HCT116 (cell line): ENCODE measurements around the gene PRR16. TPM values are rescaled to one million over a fixed set of nuclear protein-coding genes. Genes with fewer than 3 reads are reported as not detected.

ENCODE experiments used
- ATAC-seq: fragments of 200-7000 bp; cut with Tn5 transposase; 2 replicates; pipeline ENCODE4 v1.9.1; 2020; ENCODE audit warnings: mild to moderate bottlenecking, moderate library complexity
- BruUV-seq: library from RNA; stranded (reverse); fragments of 400-500 nt; replicated peaks from 2 replicates; lab custom pipeline; 2021; lab: Mats Ljungman, UMichigan
- CTCF ChIA-PET: fragments of 300-600 bp; sonication (Branson Sonifier 250); formaldehyde crosslinking; loops from one replicate; lab custom pipeline; 2021; ENCODE audit warnings: antibody characterized with exemption; lab: Charles Lee
- POLR2A ChIA-PET: fragments of 300-600, 350-600 bp; sonication (Branson Sonifier 250); formaldehyde crosslinking; loops from one replicate; lab custom pipeline; 2021; ENCODE audit warnings: antibody characterized with exemption; lab: Charles Lee
- RAD21 ChIA-PET, 2 experiments: fragments of 300-600 bp; sonication (Branson Sonifier 250); formaldehyde crosslinking; loops; one replicate each; lab custom pipeline; 2023; ENCODE audit warnings: low total read pairs in 2 of 2; ENCODE audit not compliant: uncharacterized antibody in 2 of 2, unreplicated experiment in 2 of 2, low non-redundant PET in 1 of 2; lab: Charles Lee
- DNase-seq: peaks from one replicate; pipeline ENCODE4 v3.0.0-alpha.2; 2010; ENCODE audit warnings: low read depth, low spot score
- H2AFZ ChIP-seq: fragments of 200-600 bp; shearing (Covaris generic), sonication (generic); 2 replicates; pipeline ENCODE4 v1.6.1; 2017; ENCODE audit warnings: low read depth, mixed run types, mixed read lengths, antibody characterized with exemption, low read length; ENCODE audit not compliant: poor library complexity, severe bottlenecking
- H3K27ac ChIP-seq: 2 replicates; pipeline ENCODE4 v1.5.1; 2012; ENCODE audit warnings: low read depth, low read length
- H3K27me3 ChIP-seq: fragments of 200-600 bp; sonication (generic); 2 replicates; pipeline ENCODE4 v1.6.1; 2016; ENCODE audit warnings: mixed run types, low read length, mixed read lengths; ENCODE audit not compliant: insufficient read depth
- H3K36me3 ChIP-seq, 2 experiments: fragments of 200-500 bp in 1 of 2; fragments of 200-600 bp in 1 of 2; sonication (Bioruptor generic) in 1 of 2; sonication (generic) in 1 of 2; 2 replicates each; pipeline versions ENCODE4 v1.5.1 to v1.6.1; 2014 to 2016; ENCODE audit warnings: low read length in 2 of 2, inconsistent platforms in 1 of 2, mixed read lengths in 1 of 2, mixed run types in 1 of 2; ENCODE audit not compliant: insufficient read depth in 2 of 2, control insufficient read depth in 1 of 2
- H3K4me1 ChIP-seq, 2 experiments: fragments of 200-600 bp in 1 of 2; sonication (generic) in 1 of 2; 2 replicates each; pipeline versions ENCODE4 v1.5.1 to v1.6.1; 2012 to 2017; ENCODE audit warnings: low read length in 2 of 2, inconsistent platforms in 1 of 2, mild to moderate bottlenecking in 1 of 2, mixed read lengths in 1 of 2, mixed run types in 1 of 2, moderate library complexity in 1 of 2; ENCODE audit not compliant: insufficient read depth in 2 of 2, control insufficient read depth in 1 of 2
- H3K4me2 ChIP-seq: fragments of 200-600 bp; sonication (generic); 2 replicates; pipeline ENCODE4 v1.6.1; 2017; ENCODE audit warnings: mixed run types, low read length, mixed read lengths
- H3K4me3 ChIP-seq, 2 experiments: fragments of 200-600 bp in 1 of 2; sonication (generic) in 1 of 2; replicated peaks in 1 of 2; 2 replicates each; pipeline ENCODE4 v1.5.1; 2011 to 2016; ENCODE audit warnings: low read length in 2 of 2, control low read depth in 1 of 2, low read depth in 1 of 2, mild to moderate bottlenecking in 1 of 2, mixed read lengths in 1 of 2, mixed run types in 1 of 2
- H3K79me2 ChIP-seq: fragments of 200-600 bp; sonication (generic); 2 replicates; pipeline ENCODE4 v1.6.1; 2017; ENCODE audit warnings: mild to moderate bottlenecking, mixed run types, low read length, moderate library complexity, mixed read lengths; ENCODE audit not compliant: insufficient read depth
- H3K9ac ChIP-seq: fragments of 200-600 bp; sonication (generic); 2 replicates; pipeline ENCODE4 v1.6.1; 2016; ENCODE audit warnings: low read length, mixed read lengths
- H3K9me2 ChIP-seq: fragments of 200-600 bp; sonication (generic), shearing (Covaris generic); 2 replicates; pipeline ENCODE4 v1.6.1; 2017; ENCODE audit warnings: mixed run types, mild to moderate bottlenecking, moderate library complexity; ENCODE audit not compliant: insufficient read depth
- H3K9me3 ChIP-seq, 2 experiments: fragments of 200-500 bp in 1 of 2; fragments of 200-600 bp in 1 of 2; sonication (Bioruptor generic) in 1 of 2; sonication (generic) in 1 of 2; 2 replicates each; pipeline ENCODE4 v1.6.1; 2014 to 2017; ENCODE audit warnings: low read length in 2 of 2, mixed read lengths in 2 of 2, inconsistent platforms in 1 of 2, low read depth in 1 of 2, mild to moderate bottlenecking in 1 of 2, mixed run types in 1 of 2, moderate library complexity in 1 of 2; ENCODE audit not compliant: control insufficient read depth in 1 of 2, insufficient read depth in 1 of 2
- H4K20me1 ChIP-seq: fragments of 200-600 bp; sonication (generic), shearing (Covaris generic); 2 replicates; pipeline ENCODE4 v1.6.1; 2017; ENCODE audit warnings: mixed run types, mild to moderate bottlenecking, moderate library complexity; ENCODE audit not compliant: insufficient read depth
- ATF3 ChIP-seq: IDR thresholded peaks from 2 replicates; pipeline ENCODE4 v1.6.1; 2012
- CBX3 ChIP-seq: IDR thresholded peaks from 2 replicates; pipeline ENCODE4 v1.6.1; 2012; ENCODE audit warnings: low read depth
- CEBPB ChIP-seq: IDR thresholded peaks from 2 replicates; pipeline ENCODE4 v1.6.1; 2012; ENCODE audit warnings: low read depth
- ELF1 ChIP-seq: IDR thresholded peaks from 2 replicates; pipeline ENCODE4 v1.6.1; 2012; ENCODE audit warnings: low read depth, borderline replicate concordance
- EZH2phosphoT487 ChIP-seq: fragments of 200-600 bp; IDR thresholded peaks from 2 replicates; pipeline ENCODE4 v1.6.1; 2018; ENCODE audit warnings: antibody characterized with exemption, borderline replicate concordance
- FOSL1 ChIP-seq: IDR thresholded peaks from 2 replicates; pipeline ENCODE4 v1.6.1; 2012; ENCODE audit warnings: low read depth
- JUND ChIP-seq: IDR thresholded peaks from 2 replicates; pipeline ENCODE4 v1.6.1; 2012
- POLR2AphosphoS5 ChIP-seq: IDR thresholded peaks from 2 replicates; pipeline ENCODE4 v1.6.1; 2011; ENCODE audit warnings: mild to moderate bottlenecking, low read depth, low read length, moderate library complexity
- RAD21 ChIP-seq: IDR thresholded peaks from 2 replicates; pipeline ENCODE4 v1.6.1; 2012; ENCODE audit warnings: low read depth, mild to moderate bottlenecking
- SIN3A ChIP-seq: IDR thresholded peaks from 2 replicates; pipeline ENCODE4 v1.6.1; 2012; ENCODE audit warnings: low read depth
- SRF ChIP-seq: IDR thresholded peaks from 2 replicates; pipeline ENCODE4 v1.6.1; 2012; ENCODE audit warnings: low read depth
- YY1 ChIP-seq: IDR thresholded peaks from 2 replicates; pipeline ENCODE4 v1.6.1; 2011; ENCODE audit warnings: low read length, low read depth, moderate library complexity, mild to moderate bottlenecking; ENCODE audit not compliant: insufficient replicate concordance; ENCODE audit errors: extremely low read depth
- ZBTB33 ChIP-seq: IDR thresholded peaks from 2 replicates; pipeline ENCODE4 v1.6.1; 2011; ENCODE audit warnings: mild to moderate bottlenecking, low read length, moderate library complexity; ENCODE audit not compliant: insufficient replicate concordance; ENCODE audit errors: extremely low read depth
- ZFX ChIP-seq: fragments of 450-650 bp; IDR thresholded peaks from 2 replicates; pipeline ENCODE4 v1.6.1; 2017
- ZNF274 ChIP-seq: fragments of 200-500 bp; sonication (Bioruptor generic); IDR thresholded peaks from 2 replicates; pipeline ENCODE4 v1.6.1; 2014; ENCODE audit warnings: mild to moderate bottlenecking, low read depth, low read length, inconsistent platforms
- intact Hi-C: fragments of 100-400 bp; cut with micrococcal nuclease; formaldehyde crosslinking; loops from 2 replicates; pipeline ENCODE4 v1.10.0; 2022
- total RNA-seq: library from RNA; stranded (reverse); gene quantifications from one replicate; pipeline ENCODE4 v1.2.1, GENCODE V29; 2021; ENCODE audit not compliant: unreplicated experiment
- TF ChIP-seq, protein P1 (sequence below), 3 experiments: fragments of 200-600 bp in 1 of 3; sonication (generic) in 1 of 3; IDR thresholded peaks in 2 of 3; conservative IDR thresholded peaks in 1 of 3; 2 replicates each; pipeline ENCODE4 v1.5.1; 2012 to 2017; ENCODE audit warnings: low read depth in 2 of 3, low read length in 2 of 3, antibody characterized with exemption in 1 of 3, borderline replicate concordance in 1 of 3, control low read depth in 1 of 3, mild to moderate bottlenecking in 1 of 3, mixed read lengths in 1 of 3, mixed run types in 1 of 3, moderate library complexity in 1 of 3; ENCODE audit not compliant: insufficient read depth in 1 of 3
- TF ChIP-seq, protein P2 (sequence below): IDR thresholded peaks from 2 replicates; pipeline ENCODE4 v1.6.1; 2012

The PRR16 gene
- total RNA-seq, 1 experiment from 2014 or later = 0.42 TPM

DNA sequence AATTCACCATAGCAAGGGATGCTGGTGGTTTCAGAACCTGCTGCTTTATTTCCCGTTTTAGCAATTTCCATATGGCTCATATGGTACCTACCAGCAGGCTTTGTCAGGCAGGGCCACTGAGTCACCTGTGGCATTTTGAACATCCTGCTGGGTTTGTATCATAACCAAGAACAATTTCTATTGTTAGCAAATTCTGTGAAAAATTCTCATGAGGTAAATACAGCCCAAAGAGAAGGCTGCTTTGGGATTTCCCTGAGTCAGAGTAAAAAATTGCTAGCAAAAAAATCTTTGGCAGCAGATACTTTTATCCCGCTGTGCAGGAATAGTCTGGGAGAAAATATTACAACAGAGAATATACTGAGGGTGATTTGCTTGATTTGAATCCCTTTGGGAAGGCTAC lies 52.7 kb downstream of the PRR16 start:
- no TSS peak for BruUV-seq
- no peaks in the 10 kb centered on the region for H3K9me3 ChIP-seq
- H3K4me2 ChIP-seq = no peak overlapping the region
- no peaks in the 10 kb centered on the region for H3K9me2 ChIP-seq
- no peak overlapping the region for H3K4me3 ChIP-seq
- H3K4me1 ChIP-seq = no peaks in the 10 kb centered on the region
- intact Hi-C loops = no loop called here
- CTCF ChIA-PET = no interaction called here
- H3K36me3 ChIP-seq = no peaks in the 10 kb centered on the region
- POLR2A ChIA-PET = no interaction called here
- ATAC-seq (no peak), DNase-seq (no peak)
- RAD21 ChIA-PET = no interaction called here
- no peak overlapping the region for H2AFZ ChIP-seq
- no peaks in the 10 kb centered on the region for H3K27me3 ChIP-seq
- no peaks in the 10 kb centered on the region for H3K79me2 ChIP-seq
- H3K27ac ChIP-seq = no peak overlapping the region
- TF ChIP-seq ZNF274 (no peak), YY1 (no peak), RAD21 (no peak), ZBTB33 (no peak), CBX3 (no peak), SRF (no peak), POLR2AphosphoS5 (no peak), FOSL1 (no peak), ATF3 (no peak), SIN3A (no peak), ELF1 (no peak), ZFX (no peak), EZH2phosphoT487 (no peak), JUND (no peak), CEBPB (no peak)
- TF ChIP-seq, protein P1, sequence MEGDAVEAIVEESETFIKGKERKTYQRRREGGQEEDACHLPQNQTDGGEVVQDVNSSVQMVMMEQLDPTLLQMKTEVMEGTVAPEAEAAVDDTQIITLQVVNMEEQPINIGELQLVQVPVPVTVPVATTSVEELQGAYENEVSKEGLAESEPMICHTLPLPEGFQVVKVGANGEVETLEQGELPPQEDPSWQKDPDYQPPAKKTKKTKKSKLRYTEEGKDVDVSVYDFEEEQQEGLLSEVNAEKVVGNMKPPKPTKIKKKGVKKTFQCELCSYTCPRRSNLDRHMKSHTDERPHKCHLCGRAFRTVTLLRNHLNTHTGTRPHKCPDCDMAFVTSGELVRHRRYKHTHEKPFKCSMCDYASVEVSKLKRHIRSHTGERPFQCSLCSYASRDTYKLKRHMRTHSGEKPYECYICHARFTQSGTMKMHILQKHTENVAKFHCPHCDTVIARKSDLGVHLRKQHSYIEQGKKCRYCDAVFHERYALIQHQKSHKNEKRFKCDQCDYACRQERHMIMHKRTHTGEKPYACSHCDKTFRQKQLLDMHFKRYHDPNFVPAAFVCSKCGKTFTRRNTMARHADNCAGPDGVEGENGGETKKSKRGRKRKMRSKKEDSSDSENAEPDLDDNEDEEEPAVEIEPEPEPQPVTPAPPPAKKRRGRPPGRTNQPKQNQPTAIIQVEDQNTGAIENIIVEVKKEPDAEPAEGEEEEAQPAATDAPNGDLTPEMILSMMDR (IDR thresholded peaks at IDR 0.05 in 2 of 3, conservative IDR thresholded peaks at IDR 0.05 in 1 of 3; ENCODE audit: borderline replicate concordance in 1 of 3, insufficient read depth in 1 of 3, low read depth in 2 of 3, low read length in 2 of 3) = no peak
- TF ChIP-seq, protein P2, sequence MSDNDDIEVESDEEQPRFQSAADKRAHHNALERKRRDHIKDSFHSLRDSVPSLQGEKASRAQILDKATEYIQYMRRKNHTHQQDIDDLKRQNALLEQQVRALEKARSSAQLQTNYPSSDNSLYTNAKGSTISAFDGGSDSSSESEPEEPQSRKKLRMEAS = no peak
- no peak overlapping the region for H3K9ac ChIP-seq
- H4K20me1 ChIP-seq = no peaks in the 10 kb centered on the region
